Measurements from ENCODE around the gene SKAP1. TPM values are rescaled to one million over a fixed set of nuclear protein-coding genes. Genes with fewer than 3 reads are reported as not detected.
"Not testable (repeated sequence)": the region's sequence is repeated elsewhere in the genome, so short reads cannot be mapped to it uniquely, and the experiment has no call there.

SKAP1 gene
- total RNA-seq, 1 donor from 2014 or later = 1.1 TPM

GRCh38 chr17:48373130-48373830, 56.7 kb downstream of the SKAP1 start:
- no peak for DNase-seq (ENCODE audit: low spot score)

GRCh38 chr17:48368967-48369366, 61.0 kb downstream of the SKAP1 start:
- not testable (repeated sequence) for DNase-seq (ENCODE audit: low spot score)

- no peak for DNase-seq (ENCODE audit: low spot score)
Observed at GRCh38 chr17:48368352-48368908, 61.6 kb downstream of the SKAP1 start.

- DNase-seq (ENCODE audit: low spot score) = no peak
Observed at GRCh38 chr17:48363161-48363560, 66.9 kb downstream of the SKAP1 start.

GRCh38 chr17:48360861-48361633, 69.0 kb downstream of the SKAP1 start:
- DNase-seq (ENCODE audit: low spot score) = not testable (repeated sequence)

- no peak for DNase-seq (ENCODE audit: low spot score)
Observed at GRCh38 chr17:48357779-48358602, 72.0 kb downstream of the SKAP1 start.

- no peak for DNase-seq (ENCODE audit: low spot score)
Observed at GRCh38 chr17:48356866-48357265, 73.1 kb downstream of the SKAP1 start.

GRCh38 chr17:48352630-48353029, 77.4 kb downstream of the SKAP1 start:
- DNase-seq (ENCODE audit: low spot score) = no peak

- no peak for DNase-seq (ENCODE audit: low spot score)
Observed at GRCh38 chr17:48351911-48352332, 78.1 kb downstream of the SKAP1 start.

GRCh38 chr17:48348352-48348751, 81.7 kb downstream of the SKAP1 start:
- DNase-seq (ENCODE audit: low spot score) = no peak

GRCh38 chr17:48347177-48347576, 82.8 kb downstream of the SKAP1 start:
- no peak for DNase-seq (ENCODE audit: low spot score)

GRCh38 chr17:48344251-48344650, 85.8 kb downstream of the SKAP1 start:
- no peak for DNase-seq (ENCODE audit: low spot score)

- DNase-seq (ENCODE audit: low spot score) = no peak
Observed at GRCh38 chr17:48340916-48341315, 89.1 kb downstream of the SKAP1 start.

- no peak for DNase-seq (ENCODE audit: low spot score)
Observed at GRCh38 chr17:48338720-48339119, 91.3 kb downstream of the SKAP1 start.

GRCh38 chr17:48337903-48338302, 92.1 kb downstream of the SKAP1 start:
- not testable (repeated sequence) for DNase-seq (ENCODE audit: low spot score)

- no peak for DNase-seq (ENCODE audit: low spot score)
Observed at GRCh38 chr17:48336986-48337385, 93.0 kb downstream of the SKAP1 start.

GRCh38 chr17:48335858-48336500, 94.0 kb downstream of the SKAP1 start:
- no peak for DNase-seq (ENCODE audit: low spot score)

GRCh38 chr17:48335146-48335784, 94.7 kb downstream of the SKAP1 start:
- DNase-seq (ENCODE audit: low spot score) = no peak

GRCh38 chr17:48333034-48333530, 96.9 kb downstream of the SKAP1 start:
- no peak for DNase-seq (ENCODE audit: low spot score)

- DNase-seq (ENCODE audit: low spot score) = no peak
Observed at GRCh38 chr17:48330887-48331286, 99.1 kb downstream of the SKAP1 start.

Measured in mesenteric fat pad (tissue), 1 donor.